GM10266 (cell line): ENCODE data around the gene RPL10A.

Source experiments
- DNase-seq: peaks from one replicate; pipeline ENCODE4 v3.0.0; 2012; ENCODE audit errors: extremely low spot score
- CTCF ChIP-seq: IDR thresholded peaks from 2 replicates; pipeline ENCODE4 v1.5.1; 2012; ENCODE audit warnings: mild to moderate bottlenecking, low read depth; ENCODE audit not compliant: control insufficient read depth, insufficient read depth; ENCODE audit errors: missing control alignments

RPL10A gene

GRCh38 chr6:35439308-35439707 lies 28.9 kb upstream of the RPL10A start:
- DNase-seq = no peak
- no peak for TF ChIP-seq CTCF

- no peak for TF ChIP-seq CTCF
- DNase-seq = no peak
These were observed 27.0 kb upstream of the RPL10A start for GRCh38 chr6:35441205-35441604.

- no peak for DNase-seq
- no peak for TF ChIP-seq CTCF
These were observed 26.6 kb upstream of the RPL10A start for GRCh38 chr6:35441642-35442041.

GRCh38 chr6:35442693-35443092 lies 25.5 kb upstream of the RPL10A start:
- no peak for DNase-seq
- no peak for TF ChIP-seq CTCF

GRCh38 chr6:35443341-35444030 lies 24.7 kb upstream of the RPL10A start:
- no peak for DNase-seq
- no peak for TF ChIP-seq CTCF

- no peak for TF ChIP-seq CTCF
- DNase-seq = no peak
These were observed 22.5 kb upstream of the RPL10A start for GRCh38 chr6:35445691-35446090.

GRCh38 chr6:35448191-35448590 lies 20.0 kb upstream of the RPL10A start:
- no peak for DNase-seq
- TF ChIP-seq CTCF = no peak
